GM12872 (cell line): ENCODE results near the gene BCL7A.

Experiments used
- CTCF ChIP-seq: IDR thresholded peaks from 3 replicates; pipeline ENCODE4 v1.5.1; 2011; ENCODE audit warnings: low read depth, mild to moderate bottlenecking, low read length, moderate library complexity; ENCODE audit not compliant: insufficient read depth

BCL7A gene

GRCh38 chr12:122097927-122098756, 76.5 kb downstream of the BCL7A start:
- TF ChIP-seq CTCF, result no peak

- TF ChIP-seq CTCF, result no peak
Observed at GRCh38 chr12:122099280-122099749, 77.6 kb downstream of the BCL7A start.

- TF ChIP-seq CTCF, result no peak
Observed at GRCh38 chr12:122099856-122100255, 78.2 kb downstream of the BCL7A start.

GRCh38 chr12:122100568-122100967, 78.9 kb downstream of the BCL7A start:
- TF ChIP-seq CTCF, result no peak

- no peak for TF ChIP-seq CTCF
Observed at GRCh38 chr12:122102331-122102730, 80.6 kb downstream of the BCL7A start.

- TF ChIP-seq CTCF, result no peak
Observed at GRCh38 chr12:122104844-122105243, 83.2 kb downstream of the BCL7A start.

- no peak for TF ChIP-seq CTCF
Observed at GRCh38 chr12:122106843-122107242, 85.2 kb downstream of the BCL7A start.
